ENCODE measurements around the gene RAPSN.

DNA sequence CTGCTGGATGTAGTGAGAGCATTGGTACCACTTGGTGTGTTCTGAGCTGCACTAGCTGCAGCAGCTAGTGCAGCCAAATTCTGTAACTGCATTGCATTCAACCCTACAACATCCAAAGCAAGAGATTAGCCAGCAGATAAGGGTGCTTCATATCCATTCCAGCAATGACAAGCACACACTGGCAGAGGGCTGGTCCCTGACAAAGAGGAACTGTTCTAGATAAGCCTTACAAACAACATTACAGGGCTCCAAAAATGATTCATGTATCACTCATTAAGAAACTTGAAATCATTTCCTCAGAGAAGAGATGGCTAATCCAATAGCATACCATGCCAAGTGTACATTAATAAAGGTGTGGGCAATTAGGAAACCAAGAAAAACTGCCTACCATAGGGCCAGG lies 28.4 kb upstream of the RAPSN start:
- no peak for TF ChIP-seq POLR2A (IDR thresholded peaks at IDR 0.05)
- TF ChIP-seq, protein P1, sequence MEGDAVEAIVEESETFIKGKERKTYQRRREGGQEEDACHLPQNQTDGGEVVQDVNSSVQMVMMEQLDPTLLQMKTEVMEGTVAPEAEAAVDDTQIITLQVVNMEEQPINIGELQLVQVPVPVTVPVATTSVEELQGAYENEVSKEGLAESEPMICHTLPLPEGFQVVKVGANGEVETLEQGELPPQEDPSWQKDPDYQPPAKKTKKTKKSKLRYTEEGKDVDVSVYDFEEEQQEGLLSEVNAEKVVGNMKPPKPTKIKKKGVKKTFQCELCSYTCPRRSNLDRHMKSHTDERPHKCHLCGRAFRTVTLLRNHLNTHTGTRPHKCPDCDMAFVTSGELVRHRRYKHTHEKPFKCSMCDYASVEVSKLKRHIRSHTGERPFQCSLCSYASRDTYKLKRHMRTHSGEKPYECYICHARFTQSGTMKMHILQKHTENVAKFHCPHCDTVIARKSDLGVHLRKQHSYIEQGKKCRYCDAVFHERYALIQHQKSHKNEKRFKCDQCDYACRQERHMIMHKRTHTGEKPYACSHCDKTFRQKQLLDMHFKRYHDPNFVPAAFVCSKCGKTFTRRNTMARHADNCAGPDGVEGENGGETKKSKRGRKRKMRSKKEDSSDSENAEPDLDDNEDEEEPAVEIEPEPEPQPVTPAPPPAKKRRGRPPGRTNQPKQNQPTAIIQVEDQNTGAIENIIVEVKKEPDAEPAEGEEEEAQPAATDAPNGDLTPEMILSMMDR (IDR thresholded peaks at IDR 0.05): no peak

Data from right lobe of liver (tissue), 4 donors.